HG03025 (cell line): Measurements from ENCODE around the gene KIAA0513.

Experiments
- ATAC-seq: cut with Tn5 transposase; IDR thresholded peaks from one replicate; pipeline ENCODE4 v1.9.1; 2021; ENCODE audit warnings: mild to moderate bottlenecking, moderate library complexity; ENCODE audit not compliant: unreplicated experiment, low FRiP score

Gene KIAA0513, protein sequence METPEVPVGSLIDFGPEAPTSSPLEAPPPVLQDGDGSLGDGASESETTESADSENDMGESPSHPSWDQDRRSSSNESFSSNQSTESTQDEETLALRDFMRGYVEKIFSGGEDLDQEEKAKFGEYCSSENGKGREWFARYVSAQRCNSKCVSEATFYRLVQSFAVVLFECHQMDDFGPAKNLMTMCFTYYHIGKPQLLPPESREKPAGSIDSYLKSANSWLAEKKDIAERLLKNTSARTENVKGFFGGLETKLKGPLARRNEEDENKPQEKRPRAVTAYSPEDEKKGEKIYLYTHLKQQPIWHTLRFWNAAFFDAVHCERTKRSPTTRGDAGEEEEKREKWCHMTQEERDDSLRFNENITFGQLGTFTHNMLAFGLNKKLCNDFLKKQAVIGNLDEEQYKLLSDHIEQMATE

DNA sequence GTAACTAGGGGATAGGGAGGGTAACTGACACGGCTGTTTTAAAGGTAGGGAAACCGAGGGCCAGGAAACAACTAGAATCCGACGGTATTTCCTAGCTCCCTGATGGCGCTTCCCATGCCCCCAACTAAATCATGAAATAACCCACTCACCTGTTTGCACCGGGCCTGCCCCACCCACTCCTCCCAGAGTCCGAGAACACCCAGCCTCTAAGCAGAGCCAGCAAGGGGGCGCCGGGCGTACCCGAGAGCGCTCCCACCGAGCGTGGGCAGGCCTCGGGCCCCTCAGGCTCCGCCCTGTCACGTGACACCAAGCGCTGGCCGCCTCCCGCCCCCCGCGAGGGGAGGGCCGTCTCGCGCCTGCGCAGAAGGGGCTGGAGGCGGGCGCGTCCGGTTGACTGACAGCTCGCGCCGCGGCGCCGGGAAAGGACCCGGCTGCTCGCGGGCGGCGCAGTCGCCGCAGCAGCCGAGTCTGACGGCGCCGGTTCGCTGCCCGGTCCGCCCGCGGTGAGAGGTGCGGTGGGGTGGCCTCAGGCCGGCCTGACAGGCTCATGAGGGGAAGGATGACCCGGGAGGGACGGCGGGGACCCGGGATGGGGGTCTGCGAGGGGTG, at the start of gene KIAA0513:
TSS of gene KIAA0513 (plus strand) at position 447 of the 609 bp plus-strand sequence. CDS start 39,277 bp downstream, outside the sequence.
- peak; percentile 70 for ATAC-seq

DNA sequence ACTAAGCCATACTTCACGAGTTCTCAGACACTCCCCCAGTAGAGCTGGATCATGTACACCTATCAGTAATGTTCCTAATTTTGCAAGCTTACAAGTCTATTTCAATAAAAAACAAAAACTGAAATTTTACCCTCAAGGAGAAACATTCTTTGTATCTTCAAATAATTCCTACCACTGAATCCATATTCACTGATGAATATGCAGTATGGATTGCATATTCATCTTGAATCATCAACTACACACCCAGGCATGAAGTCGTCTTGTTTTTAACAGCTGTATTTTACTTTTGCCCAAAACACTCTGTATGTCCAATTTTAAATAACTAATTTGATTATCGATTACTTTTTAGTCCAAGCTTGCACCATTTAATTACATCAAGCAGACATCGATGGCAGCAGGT, 48.1 kb upstream of the KIAA0513 start:
- no peak for ATAC-seq

DNA sequence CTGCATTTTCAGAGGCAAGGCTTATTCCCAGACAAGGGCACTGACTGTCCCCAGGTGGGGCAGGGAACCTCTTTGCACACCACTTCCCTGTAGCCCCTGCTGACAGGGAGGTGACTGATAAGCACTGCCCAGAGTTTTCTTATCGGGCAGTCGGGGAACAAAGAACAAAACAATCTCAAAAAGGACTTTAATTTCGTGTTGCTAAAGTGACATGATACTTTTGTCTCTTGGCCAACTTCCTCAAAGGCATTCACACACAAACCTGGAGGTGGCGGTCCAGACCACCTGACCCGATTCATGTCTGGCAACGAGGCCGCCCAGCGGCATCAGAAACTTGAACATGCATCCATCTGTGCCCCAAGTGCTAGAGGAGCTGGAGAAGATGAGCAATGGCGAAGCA, 45.2 kb upstream of the KIAA0513 start:
- no peak for ATAC-seq

DNA sequence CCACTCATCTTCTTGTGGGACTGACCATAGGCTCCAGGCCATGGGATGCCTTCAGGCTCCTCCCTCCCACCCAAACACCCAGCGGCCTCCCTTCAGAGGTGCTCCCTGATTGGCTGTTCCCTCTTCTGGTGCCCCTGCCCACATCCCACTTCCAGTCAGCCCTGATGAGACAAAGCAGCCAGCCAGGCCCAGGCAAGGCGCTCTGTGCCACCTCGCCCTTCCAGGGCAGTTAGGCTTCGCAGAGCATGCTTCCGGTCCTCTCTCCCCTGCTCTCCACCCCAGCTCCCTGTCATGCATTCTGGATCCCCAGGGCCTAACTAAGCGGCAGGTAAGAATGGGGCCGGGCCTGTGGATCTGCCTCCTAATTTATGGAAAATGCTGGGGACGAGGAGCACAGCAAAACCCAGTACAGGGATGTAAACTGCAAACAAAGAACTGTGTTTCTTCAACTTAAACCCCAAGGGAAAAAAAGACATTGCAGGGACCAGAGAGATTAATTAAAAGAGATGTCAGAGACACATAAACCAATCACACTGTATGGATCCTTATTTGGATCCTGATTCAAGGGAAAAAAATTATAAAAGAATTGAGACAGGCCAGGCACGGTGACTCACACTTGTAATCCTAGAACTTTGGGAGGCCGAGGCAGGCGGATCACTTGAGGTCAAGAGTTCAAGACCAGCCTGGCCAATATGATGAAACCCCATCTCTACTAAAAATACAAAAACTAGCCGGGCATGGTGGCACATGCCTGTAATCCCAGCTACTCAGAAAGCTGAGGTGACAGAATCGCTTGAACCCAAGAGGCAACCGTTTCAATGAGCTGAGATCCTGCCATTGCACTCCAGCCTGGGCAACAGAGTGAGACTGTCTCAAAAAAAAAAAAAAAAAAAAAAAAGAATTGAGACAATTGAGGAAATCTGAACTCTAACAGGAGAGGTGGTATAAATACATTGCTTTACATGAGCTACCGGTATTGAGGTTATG, 42.2 kb upstream of the KIAA0513 start:
- no peak for ATAC-seq

DNA sequence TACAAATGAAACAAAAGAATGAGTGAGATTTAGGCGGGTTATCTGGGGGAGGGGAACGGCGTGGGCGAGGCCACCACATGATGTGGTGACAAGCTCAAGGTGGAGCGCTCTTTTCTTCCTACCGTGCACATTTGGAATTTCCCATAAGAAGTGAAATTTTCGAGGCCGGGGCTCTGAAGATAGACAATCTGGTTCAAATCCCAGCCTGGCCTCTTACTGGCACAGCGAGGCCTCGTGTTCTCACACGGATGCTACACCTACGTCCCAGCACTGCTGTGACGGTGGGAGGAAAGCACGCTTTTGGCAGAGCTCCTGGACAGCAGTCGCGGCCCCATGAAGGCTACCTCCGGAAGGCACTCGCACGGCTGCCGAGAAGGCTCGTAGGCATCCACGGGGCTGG, 41.5 kb upstream of the KIAA0513 start:
- no peak for ATAC-seq

DNA sequence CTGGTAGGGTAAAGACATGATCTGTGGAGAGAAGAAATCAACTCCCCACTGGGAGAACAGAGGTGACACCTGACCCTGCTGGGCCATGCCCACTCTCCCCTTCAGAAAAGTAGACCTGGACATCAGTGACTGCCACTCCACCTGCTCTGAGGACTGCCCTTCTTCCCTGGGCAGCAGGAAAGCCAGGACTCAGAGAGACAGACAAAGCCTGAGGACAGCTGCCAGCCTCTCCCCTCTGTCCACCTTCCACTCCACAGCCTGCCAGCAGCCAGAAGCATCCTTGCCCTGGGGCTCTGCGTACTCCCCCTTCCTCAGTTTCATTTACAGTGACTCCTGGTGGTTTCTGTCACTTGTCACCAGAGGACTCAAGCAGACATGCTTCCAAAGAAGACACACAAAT, 40.7 kb upstream of the KIAA0513 start:
- no peak for ATAC-seq

DNA sequence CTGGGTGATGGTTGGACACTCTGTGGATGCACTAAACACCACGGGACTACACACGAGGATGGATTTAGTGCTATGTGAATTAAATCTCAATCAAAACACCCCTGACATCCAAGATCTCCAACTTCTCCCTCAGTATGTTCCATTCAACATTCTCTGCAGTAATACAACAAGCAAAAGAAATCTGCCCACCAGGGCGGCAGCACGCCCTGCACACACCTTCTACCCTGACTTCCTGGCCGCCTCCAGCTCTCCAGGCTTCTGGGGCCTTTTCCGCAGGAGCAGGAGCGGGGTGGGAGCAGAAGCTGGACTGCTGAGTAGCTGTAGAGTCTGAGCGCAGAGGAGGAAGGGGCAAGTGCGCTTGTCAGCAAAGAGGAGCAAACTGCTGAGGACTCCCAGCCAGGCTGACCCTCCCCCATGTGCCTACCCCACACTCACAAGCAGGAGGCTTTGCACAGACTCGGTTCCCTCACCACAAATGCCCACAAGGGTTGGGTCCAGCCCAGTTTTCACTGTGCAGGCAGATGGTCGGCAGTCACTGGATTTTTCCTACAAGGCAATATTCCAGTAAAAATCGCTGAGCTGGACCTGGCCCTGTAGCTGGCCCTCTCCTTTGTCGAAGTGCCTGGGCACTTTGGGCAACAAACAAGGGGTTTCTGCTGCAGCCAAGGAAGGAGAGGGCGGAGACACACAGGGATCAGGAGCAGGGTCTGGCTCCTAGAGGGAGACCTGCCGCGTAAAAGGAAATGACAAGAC, 39.1 kb upstream of the KIAA0513 start:
- no peak for ATAC-seq

DNA sequence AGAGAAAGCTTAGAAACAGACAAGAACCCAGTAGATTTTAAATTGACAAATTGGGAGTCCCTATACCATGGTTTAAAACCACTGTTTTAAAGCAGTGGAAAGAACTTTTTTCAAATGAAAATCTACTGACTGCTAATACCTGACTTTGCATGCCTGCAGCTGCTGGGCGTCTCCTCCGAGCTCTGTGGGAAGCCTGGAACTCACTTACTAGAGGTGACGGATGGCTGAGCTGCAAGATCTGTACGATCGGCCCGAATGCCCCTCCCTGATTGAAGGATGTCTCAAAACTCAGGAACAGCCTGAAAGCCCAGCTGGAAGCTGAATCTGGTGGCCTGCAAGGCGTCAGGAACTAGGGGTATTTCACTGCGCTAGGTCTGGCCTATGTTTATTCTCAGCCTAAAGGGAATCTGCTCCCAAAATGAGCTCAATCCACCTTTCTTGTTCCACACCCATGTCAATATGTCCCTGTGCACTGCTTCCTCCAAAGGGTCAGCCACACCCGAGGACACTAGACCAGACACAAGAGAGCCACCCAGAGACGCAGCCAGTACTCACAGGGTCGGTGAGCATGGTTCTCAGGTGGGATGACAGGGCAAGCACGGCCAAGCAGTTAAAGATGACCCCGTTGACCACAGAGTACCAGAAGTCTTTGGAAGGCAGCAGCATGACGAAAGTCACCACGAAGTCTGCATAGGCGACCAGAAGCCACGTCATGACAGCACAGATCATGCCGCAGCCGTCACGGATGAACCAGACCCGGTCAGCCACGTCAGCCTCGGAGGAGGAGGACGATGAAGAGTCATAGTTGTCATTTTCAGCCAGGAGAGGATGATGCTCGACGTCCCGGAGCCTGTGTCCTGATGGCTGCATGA, 37.6 kb upstream of the KIAA0513 start:
- no peak for ATAC-seq

DNA sequence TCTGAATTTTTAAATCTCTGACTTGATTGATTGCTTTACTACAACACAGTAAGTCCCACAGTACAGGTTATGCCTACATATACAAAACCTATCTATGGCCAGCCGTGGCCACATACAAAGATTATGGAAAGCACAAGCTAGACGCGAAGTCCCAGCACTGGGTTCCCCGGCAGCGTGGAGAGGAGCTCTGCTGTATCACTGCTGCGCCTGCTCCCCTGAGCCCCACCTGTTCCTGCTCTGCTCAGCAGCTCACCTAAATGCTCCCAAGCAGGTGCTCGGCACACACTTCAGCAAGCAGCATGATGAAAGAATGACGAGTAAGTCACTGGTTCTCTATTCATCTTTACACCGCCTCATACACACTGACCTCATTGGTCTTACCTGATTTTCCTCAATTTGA, 36.8 kb upstream of the KIAA0513 start:
- ATAC-seq, result no peak

DNA sequence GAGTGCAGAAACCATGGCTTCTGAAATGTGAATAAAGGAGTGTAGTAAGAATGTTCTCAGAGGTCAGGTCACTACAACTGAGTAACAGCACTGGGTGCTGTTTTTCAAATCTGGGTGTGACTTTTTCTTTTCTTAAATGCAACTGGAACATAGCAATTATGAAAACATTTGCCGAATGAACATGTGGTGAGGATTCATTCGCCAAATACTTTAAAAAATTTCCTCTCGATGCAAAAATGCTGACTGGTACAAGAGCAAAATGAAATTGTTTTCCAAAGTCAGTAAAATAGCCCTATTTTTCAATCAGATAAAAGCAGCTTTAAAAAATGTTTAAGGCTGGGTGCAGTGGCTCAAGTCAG, 34.9 kb upstream of the KIAA0513 start:
- ATAC-seq, result no peak

DNA sequence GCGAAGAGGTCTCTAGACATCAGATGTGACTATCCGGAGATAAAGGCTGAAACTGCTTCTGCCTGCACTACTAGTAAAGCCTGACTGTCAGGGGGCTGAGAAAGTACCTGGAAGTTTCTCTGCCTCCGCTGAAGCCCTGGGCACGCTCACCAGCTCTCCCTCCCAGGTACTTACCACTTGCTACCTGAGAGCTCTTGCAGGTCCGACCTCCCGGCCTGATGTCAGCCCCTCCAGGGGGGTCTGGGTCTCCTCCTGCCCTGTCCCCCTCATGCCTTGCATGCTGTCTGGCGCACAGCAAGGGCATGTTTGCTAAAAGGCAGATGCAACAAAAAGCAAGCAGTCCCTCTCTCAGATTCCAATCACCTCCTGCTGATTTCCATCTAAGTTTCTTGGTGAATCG, 33.7 kb upstream of the KIAA0513 start:
- ATAC-seq, result no peak

DNA sequence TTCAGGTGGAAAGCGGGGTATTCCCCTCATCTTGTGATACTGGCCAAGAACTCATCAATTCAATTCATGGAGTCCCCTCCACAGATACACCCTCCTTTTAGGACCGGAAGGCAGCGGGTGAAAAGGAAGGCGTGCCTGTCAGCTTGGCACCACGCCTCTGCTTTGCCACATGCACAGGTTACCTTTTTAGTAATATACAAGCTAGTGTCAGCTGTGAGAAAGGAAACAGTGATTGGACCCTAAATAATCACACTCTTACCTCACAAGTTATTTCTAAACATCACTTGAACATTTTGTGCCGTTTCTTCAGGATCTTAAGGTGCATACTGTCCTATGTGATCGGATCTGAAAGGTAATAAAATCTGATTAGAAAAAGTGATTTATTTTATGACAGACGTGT, 31.9 kb upstream of the KIAA0513 start:
- no peak for ATAC-seq

DNA sequence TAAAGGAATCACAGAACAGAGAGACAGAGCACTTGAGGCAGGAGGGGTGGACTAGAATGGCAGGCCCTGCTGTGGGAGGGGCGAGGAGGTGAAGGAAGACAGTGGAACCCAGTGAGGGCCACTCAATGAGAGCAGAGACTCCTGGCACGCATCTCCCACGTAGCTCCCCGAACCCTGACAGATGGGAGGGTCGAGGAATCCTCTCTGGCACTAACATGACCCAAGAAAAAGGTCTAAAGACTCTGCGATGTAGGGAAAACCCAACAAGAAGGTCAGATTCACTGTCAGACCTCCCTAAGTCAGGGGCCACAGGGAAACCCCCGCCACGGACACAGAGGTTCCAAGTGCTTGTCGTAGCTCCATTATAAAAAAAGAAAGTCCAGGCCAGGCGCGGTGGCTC, 31.2 kb upstream of the KIAA0513 start:
- no peak for ATAC-seq

DNA sequence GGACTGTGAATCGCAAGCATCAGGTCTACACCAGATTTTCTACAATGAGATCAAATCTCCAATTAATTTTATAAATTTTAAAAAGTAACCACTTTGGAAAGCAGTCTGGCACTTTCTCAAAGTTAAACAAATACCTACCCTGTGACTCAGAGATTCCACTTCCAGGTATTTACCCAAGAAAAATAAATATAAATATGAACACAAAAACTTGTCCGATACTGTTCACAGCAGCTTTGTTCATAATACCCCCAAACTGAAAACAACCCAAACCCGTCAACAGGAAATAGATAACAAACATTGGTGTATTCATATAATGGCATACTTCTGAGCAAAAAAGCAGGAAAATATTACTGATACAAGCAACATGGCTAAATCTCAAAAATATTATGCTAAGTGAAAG, 28.4 kb upstream of the KIAA0513 start:
- ATAC-seq, result no peak

DNA sequence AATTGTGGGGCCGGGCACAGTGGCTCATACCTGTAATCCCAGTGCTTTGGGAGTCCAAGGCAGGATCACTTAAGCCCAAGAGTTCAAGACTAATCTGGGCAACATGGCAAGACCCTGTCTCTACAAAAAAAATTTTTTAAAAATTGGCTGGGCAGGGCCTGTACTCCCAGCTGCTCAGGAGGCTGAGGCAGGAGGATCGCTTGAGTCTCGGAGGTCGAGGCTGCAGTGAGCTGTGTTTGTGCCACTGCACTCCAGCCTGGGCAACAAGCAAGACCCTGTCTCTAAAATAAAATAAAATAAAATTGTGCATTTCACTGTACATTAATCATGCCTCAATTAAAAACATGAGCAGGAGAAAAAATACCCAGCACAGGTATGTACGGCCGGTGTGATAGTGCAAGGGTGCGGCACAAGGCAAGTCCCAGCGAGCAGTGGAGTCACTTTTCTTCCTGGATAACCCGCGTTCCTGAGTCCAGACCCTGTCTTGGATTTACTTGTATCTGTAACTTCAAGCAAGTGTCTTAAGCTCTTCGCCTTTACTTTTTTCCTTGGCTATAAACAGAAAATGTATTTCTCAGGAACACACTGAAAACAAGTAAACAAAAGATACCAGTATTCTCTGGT, 27.6 kb upstream of the KIAA0513 start:
- ATAC-seq, result no peak

DNA sequence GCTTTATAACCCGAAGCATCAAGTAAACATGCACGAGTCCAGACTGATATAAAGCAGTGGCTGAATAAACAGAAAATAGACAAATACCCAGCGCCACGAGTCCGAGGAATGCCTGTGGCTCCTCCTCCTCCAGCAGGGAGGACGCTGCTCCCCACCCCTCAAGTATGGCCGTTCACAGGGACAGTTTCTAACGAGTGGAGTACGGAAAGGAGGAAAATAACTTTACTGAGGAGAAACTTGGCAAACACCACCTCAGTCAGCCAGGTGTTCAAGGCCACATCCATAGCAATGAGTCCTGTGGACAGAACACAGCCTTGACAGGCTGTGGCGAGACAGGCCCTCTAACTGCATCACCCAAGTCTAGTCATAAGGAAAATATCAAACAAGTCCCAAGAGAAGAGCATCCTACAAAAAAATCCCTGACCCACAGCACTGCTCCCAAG, 25.5 kb upstream of the KIAA0513 start:
- ATAC-seq, result no peak

DNA sequence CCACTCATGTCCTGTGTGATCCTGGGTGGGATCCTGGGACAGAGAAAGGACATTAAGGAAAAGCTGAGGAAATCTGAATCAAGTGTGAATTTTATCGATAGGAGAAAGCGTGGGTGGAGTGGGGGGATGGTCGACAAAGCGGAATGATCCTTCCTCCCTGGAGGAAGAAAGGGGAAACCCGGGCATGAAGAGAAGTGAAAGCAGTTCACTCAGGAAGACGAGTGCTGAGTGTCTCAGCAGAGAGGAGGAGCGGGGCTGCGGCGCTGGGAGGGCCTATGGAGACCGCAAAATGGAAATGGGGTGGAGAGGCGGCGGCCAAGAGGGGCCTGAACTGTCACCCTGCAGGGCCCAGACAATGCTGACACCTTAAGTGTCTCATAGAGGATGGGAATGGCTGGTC, 25.0 kb upstream of the KIAA0513 start:
- no peak for ATAC-seq

DNA sequence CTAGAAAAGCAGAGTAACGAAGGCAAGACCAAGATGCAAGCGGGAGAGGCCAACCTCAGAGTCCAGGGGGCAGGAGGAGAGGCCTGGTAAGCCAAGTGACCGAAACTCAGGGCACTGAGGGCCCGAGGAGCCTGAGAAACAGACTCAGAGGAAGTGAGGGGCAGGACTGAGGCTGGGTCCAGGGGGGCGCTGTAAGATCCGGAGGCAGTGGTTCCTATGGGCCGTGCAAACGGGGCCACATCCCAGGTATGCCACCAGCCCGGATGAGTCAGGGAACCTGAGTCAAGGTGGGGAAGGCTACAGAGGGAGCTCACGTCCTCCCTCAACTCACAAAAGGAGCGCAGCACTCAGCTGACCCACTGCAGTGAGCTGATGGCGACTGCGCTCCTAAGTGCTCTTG, 24.5 kb upstream of the KIAA0513 start:
- ATAC-seq, result no peak
